Mammary microvascular endothelial cell (primary cell): ENCODE measurements around the gene COMMD4. TPM values are rescaled to one million over a fixed set of nuclear protein-coding genes. Genes with fewer than 3 reads are reported as not detected.

ENCODE experiments used
- total RNA-seq: library from RNA; depleted of rRNA; stranded (reverse); fragments of >200 nt; gene quantifications from 2 replicates; pipeline ENCODE4 v1.2.3, GENCODE V29; 2015

COMMD4 gene
- 112 and 117 TPM in 2 replicates for total RNA-seq

DNA sequence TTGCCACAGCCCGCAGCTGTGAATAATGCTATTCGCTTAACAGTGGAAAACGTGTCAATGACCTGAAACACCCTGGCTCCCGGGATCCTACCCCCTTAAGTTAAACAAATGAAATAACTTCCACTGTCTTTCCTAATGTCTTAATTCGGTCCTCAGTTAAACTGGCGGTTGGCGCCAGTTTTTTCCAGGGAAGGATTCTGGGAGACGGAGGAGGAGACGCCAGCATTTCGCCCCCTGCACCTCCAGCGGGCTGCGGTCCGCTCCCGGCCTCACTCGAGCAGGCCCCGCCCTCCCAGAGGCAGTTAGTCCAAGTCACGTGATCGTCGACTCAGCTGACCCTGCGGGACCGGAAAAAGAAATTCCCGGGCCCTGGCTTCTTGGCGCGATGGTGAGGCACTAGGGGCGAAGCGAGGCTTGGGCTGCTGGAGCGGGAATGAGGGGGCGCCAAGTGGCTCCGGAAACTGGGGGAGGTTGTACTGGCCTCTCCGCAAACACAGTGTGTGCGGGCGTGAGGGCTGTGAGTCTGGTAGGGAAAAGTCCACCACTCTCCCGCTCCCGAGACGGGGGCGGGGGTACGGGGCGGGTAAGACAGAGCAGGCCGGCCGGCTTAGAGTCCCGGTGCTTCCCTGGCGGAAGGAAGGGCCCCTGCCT lies at the start of gene COMMD4:
Gene COMMD4, plus strand, starts transcription at position 359 of the 651 bp plus-strand sequence. Its CDS starts 27 bp downstream, at position 386.

GRCh38 chr15:75346796-75347221 lies 10.9 kb downstream of the COMMD4 start, which contains the start of gene NEIL1:
Gene NEIL1 (plus strand): TSS chr15:75347039. CDS start chr15:75348906, 1,867 bp downstream.

GRCh38 chr15:75367913-75368688 lies 32.2 kb downstream of the COMMD4 start, which contains the start of gene MAN2C1:
Gene MAN2C1 (minus strand): TSS chr15:75368607. CDS start chr15:75368583, 24 bp downstream.

Other genes starting within 250 kb of the COMMD4 start
- 15.5 and 19.8 TPM in 2 replicates for gene C15orf39, start 134.2 kb upstream of the COMMD4 start, total RNA-seq
- gene GOLGA6C, start 77.7 kb upstream of the COMMD4 start, total RNA-seq: not detected in 2 replicates
- not detected in 2 replicates for gene GOLGA6D, start 53.2 kb upstream of the COMMD4 start, total RNA-seq
- gene NEIL1, start 11.0 kb downstream of the COMMD4 start, total RNA-seq: 4.9 and 7.9 TPM in 2 replicates
- gene MAN2C1, start 32.5 kb downstream of the COMMD4 start, total RNA-seq: 62.7 and 72.3 TPM in 2 replicates
- 14.8 and 17.1 TPM in 2 replicates for gene SIN3A, start 115.6 kb downstream of the COMMD4 start, total RNA-seq
- 16.5 and 18.8 TPM in 2 replicates for gene PTPN9, start 243.3 kb downstream of the COMMD4 start, total RNA-seq